IPS-18c (cell line): ENCODE measurements around the gene BCO2.
"Not testable (repeated sequence)": the region's sequence is repeated elsewhere in the genome, so short reads cannot be mapped to it uniquely, and the experiment has no call there.

Source experiments
- H3K4me3 ChIP-seq: 2 replicates; pipeline ENCODE4 v1.7.0; 2013; ENCODE audit warnings: low read depth, mild to moderate bottlenecking, low read length, moderate library complexity; ENCODE audit not compliant: insufficient read depth
- H3K9me3 ChIP-seq: one replicate; pipeline ENCODE4 v1.6.1; 2013; ENCODE audit warnings: mild to moderate bottlenecking, low read length, moderate library complexity; ENCODE audit not compliant: control insufficient read depth, insufficient read depth

The BCO2 gene

GRCh38 chr11:112163875-112164685 is 11.2 kb upstream of the BCO2 start, which contains the start of gene IL18:
IL18 (minus strand) TSS chr11:112164094; CDS start chr11:112155053, 9,041 bp downstream.
- Histone ChIP-seq H3K9me3 (no peaks in the 10 kb centered on the region), H3K4me3 (no peak within 1 kb of the TSS)

DNA sequence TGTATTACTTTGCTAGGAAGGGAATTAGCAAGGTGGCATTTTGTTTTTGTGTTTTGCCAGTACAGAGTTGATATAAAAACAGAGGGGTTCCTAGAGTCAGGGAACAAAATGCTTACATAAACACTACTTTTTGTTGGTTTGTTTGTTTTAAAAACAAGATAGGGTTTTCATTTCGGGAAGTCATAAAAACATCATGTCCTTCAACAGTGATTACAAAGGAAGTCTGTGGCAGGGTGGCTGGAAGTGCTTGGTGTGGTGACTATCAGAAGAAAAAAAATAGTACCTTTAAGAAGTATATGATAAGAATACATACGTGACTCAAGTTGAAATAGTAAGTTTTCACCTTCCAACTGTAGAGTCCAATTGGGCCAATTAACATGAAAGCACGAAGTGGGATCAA is 10.3 kb upstream of the BCO2 start:
- H3K9me3 ChIP-seq, result no peaks in the 10 kb centered on the region
- H3K4me3 ChIP-seq, result no peak overlapping the region

DNA sequence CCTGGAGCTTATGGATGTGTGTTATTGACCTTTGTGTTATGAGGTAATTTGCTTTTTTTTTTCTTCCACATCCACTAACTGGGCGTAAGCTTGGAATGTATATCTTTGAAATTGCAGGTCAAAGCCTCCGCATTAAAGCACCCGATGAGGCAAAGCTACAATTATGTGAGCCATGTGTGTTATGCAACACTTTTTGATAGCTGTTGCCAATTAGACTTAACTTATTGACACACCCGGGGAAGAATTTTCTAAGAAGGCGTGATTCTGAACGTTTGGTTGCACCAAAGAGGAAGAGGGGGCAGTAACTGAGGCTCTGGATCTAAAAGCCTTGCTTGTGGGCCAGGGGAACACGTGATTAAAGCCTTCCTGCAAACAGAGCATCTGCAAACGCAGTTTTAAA is 8.8 kb upstream of the BCO2 start:
- H3K4me3 ChIP-seq, result no peak overlapping the region
- no peaks in the 10 kb centered on the region for H3K9me3 ChIP-seq

DNA sequence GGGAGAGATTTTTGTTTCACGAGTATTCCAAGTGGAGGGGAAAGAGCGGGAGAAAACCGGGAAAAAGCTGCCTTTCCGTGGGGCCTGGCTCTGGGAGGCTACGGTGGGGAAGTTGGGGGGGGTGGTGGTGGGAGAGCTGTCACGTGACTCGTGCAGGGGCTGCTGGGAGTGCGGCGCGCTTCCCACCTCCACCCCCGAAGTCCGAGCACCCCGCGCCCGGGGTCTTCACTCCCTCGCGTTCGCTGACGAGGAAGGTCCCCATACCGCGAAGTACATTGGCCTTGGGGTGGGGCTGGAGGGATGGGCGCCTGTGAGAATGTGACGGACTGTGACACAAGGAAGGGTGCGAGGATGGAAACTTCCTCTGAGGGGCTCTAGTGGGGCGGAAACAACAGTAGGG is 8.2 kb upstream of the BCO2 start, which contains the start of gene TEX12:
Gene TEX12, plus strand, starts transcription at position 228 of the 400 bp plus-strand sequence. CDS start 1,897 bp downstream, outside the sequence.
- no peaks in the 10 kb centered on the region for H3K9me3 ChIP-seq
- H3K4me3 ChIP-seq, result no peak within 1 kb of the TSS

DNA sequence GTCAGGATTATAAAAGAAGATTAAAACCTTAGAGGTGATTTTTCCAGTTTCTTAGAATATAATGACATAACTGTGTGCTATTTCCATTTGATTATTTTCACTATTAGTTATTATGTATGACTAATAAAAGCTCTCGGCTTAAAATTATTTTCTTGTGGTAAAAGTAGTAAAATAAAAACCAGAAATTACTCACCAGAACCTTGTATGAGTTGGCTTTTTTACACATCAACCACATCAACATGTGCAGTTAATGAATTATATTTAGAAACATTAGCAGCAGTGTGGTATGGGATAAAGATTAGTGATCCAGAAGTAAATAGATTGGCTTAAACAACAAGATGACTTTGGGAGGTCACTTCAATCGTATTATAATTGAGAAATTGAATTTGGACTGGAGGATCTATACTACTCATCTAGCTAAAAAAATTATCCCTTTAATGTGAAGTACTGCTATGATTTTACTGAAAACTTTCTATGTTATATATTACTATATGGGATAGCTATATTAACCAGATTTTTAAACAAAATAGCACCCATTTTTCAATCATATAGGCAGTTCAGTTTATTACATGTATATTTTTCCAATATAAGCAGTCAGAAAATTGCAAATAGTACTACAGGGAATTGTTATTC is 2.8 kb upstream of the BCO2 start:
- no peak overlapping the region for H3K4me3 ChIP-seq
- no peaks in the 10 kb centered on the region for H3K9me3 ChIP-seq

DNA sequence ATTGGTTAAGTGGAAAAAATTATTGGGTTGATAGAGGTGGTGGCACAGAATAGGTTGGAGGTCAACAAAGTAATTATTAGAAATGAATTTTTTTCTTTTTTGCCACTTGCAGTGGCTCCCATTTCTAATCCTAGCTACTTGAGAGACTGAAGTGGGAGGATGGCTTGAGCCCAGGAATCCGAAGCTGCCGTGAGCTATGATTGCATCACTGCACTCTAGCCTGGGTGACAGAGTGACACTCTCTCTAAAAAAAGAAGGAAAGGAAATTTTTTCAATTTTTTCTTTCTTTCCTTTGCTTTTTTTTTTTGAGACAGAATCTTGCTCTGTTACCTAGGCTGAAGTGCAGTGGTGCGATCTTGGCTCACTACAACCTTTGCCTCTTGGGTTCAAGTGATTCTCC is 2.2 kb upstream of the BCO2 start:
- Histone ChIP-seq H3K9me3 (no peaks in the 10 kb centered on the region), H3K4me3 (no peak overlapping the region)

- no peak overlapping the region for H3K4me3 ChIP-seq
- no peaks in the 10 kb centered on the region for H3K9me3 ChIP-seq
These were observed 264 bp downstream of the BCO2 start for GRCh38 chr11:112175599-112175952.

DNA sequence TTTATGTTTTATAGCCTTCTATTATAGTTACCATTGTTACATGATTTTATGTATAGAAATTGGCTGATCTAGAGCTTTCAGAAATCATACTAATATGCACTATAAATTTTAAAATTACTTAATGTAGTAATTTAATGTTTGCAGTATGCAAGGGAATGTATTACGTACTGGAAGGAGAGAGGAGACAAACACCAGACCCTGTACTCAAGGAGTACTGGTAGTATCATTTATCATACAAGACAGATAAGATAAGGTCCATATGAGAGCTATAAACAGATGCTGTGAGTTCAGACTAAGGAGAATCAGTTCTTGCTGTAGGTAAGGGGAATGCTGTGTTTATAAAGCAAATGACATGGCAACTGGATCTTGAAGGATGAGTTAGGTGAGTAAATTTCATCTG is 765 bp downstream of the BCO2 start:
- no peaks in the 10 kb centered on the region for H3K9me3 ChIP-seq
- H3K4me3 ChIP-seq, result no peak overlapping the region

DNA sequence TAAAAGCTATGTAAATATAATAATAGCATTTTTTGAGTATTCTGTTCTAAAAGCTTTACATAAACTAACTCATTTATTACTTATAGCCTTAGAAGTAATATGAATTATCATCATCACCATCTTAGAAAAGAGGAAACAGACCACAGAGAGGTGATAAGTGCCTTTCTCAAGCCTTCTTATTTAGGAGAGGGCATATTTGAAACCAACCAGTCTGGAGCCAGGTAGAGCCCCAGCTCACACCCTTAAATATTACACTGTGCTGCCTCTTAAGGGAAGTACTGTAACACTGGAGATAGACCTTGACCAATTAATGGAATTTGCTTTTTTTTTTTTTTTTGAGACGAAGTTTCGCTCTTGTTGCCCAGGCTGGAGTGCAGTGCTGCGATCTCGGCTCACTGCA is 2.3 kb downstream of the BCO2 start:
- Histone ChIP-seq H3K9me3 (no peaks in the 10 kb centered on the region), H3K4me3 (no peak overlapping the region)

GRCh38 chr11:112178428-112178827 is 3.1 kb downstream of the BCO2 start:
- Histone ChIP-seq H3K9me3 (no peaks in the 10 kb centered on the region), H3K4me3 (no peak overlapping the region)

GRCh38 chr11:112178936-112179335 is 3.6 kb downstream of the BCO2 start:
- no peak overlapping the region for H3K4me3 ChIP-seq
- H3K9me3 ChIP-seq, result no peaks in the 10 kb centered on the region

DNA sequence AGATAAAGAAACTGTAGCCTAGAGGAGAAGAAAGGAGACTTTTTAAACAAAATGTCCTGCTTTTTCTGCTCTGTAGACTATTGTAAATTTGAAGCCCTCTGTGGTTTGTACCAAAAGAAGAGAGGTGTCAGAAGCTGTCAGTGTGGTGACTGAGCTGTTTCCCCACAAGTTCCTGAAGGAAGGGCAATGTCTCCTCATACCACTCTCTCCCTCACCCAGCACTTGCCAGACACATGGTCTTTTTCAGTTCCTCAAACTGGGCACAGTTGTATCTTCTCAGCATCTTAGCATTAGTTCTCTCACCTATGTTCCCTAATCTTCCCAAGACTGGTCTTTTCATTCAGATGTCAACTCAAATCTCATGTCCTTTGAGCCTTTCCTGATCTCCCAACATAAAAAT is 4.3 kb downstream of the BCO2 start:
- Histone ChIP-seq H3K4me3 (no peak overlapping the region), H3K9me3 (no peaks in the 10 kb centered on the region)

DNA sequence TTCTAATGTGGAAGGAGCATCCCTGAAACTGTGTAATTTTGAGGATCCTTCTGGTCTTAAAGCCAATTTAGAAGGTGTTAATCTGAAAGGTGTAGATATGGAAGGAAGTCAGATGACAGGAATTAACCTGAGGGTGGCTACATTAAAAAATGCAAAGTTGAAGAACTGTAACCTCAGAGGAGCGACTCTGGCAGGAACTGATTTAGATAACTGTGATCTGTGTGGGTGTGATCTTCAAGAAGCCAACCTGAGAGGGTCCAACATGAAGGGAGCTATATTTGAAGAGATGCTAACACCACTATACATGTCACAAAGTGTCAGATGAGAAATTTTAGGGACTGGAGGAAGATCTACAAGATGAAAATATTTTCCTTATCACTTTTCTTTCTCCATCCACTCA is 7.6 kb downstream of the BCO2 start:
- Histone ChIP-seq H3K9me3 (no peaks in the 10 kb centered on the region), H3K4me3 (no peak overlapping the region)

- Histone ChIP-seq H3K4me3 (no peak overlapping the region), H3K9me3 (no peaks in the 10 kb centered on the region)
These were observed 10.6 kb downstream of the BCO2 start for GRCh38 chr11:112185883-112186282.

- no peaks in the 10 kb centered on the region for H3K9me3 ChIP-seq
- H3K4me3 ChIP-seq, result no peak overlapping the region
These were observed 11.0 kb downstream of the BCO2 start for GRCh38 chr11:112186304-112186703.

DNA sequence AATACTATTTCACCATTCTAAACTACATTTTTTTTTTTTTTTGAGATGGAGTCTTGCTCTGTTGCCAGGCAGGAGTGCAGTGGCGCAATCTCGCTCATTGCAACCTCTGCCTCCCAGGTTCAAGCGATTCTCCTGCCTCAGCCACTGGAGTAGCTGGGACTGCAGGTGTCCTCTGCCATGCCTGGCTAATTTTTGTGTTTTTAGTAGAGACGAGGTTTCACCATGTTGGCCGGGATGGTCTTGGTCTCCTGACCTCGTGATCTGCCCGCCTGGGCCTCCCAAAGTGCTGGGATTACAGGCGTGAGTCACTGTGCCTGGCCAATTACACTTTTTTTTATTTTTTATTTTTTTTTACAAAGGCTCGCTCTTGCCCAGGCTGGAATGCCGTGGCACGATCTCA is 19.8 kb downstream of the BCO2 start:
- not testable (repeated sequence) for H3K4me3 ChIP-seq, H3K9me3 ChIP-seq

DNA sequence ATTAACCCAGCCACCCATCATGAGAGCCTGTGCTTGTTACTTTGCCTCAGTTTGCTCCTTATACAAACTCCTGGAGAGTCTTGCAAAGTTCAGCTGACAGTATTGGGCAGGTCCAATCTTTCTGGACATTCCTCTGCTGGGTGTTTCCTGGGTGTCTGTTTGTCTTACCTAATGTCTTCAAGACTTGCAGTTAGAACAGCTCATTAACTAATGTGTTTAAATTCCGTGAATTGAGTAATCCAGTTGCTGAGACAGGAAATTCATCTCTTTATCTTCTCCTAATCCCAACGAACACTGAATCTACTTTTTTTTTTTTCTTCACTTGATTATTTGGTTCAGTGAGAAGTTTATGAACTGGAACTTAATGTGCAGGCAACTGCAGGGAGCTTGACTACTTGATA is 20.6 kb downstream of the BCO2 start:
- Histone ChIP-seq H3K9me3 (no peaks in the 10 kb centered on the region), H3K4me3 (no peak overlapping the region)

DNA sequence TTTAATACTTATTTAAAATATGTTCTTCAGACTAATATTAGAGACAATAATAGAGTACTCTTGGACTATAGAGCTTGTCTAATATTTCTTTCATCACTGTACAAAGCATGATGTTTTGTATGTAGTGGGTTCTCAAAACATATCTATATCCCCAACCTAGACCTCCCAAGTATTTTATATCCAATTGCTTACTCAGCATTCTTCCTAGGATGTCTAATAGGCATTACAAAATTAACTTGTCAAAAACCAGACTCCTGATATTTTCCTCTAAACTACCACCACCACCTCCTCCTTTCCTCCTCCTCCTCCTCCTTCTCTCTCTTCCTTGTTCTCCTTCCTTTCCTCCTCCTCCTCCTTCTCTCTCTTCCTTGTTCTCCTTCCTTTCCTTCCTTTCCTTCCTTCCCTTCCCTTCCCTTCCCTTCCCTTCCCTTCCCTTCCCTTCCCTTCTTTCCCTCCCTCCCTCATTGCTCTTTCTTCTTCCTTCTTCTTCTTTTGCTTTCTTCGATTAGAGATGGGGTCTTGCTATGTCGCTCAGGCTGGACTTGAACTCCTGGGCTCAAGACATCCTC is 21.3 kb downstream of the BCO2 start:
- H3K4me3 ChIP-seq, result no peak overlapping the region
- no peaks in the 10 kb centered on the region for H3K9me3 ChIP-seq
